ENCODE results near the gene UBE4B.
"Not testable (repeated sequence)": the region's sequence is repeated elsewhere in the genome, so short reads cannot be mapped to it uniquely, and the experiment has no call there.

The UBE4B gene

GRCh38 chr1:10073371-10073770, 40.6 kb downstream of the UBE4B start:
- not testable (repeated sequence) for DNase-seq (ENCODE audit: low spot score)

GRCh38 chr1:10074059-10074851, 41.5 kb downstream of the UBE4B start:
- DNase-seq (ENCODE audit: low spot score): peak; percentile 84

- DNase-seq (ENCODE audit: low spot score): no peak
These were observed 42.3 kb downstream of the UBE4B start for GRCh38 chr1:10074852-10075730.

- DNase-seq (ENCODE audit: low spot score): no peak
These were observed 43.0 kb downstream of the UBE4B start for GRCh38 chr1:10075732-10076131.

- no peak for DNase-seq (ENCODE audit: low spot score)
These were observed 45.7 kb downstream of the UBE4B start for GRCh38 chr1:10078494-10078893.

GRCh38 chr1:10080523-10080922, 47.8 kb downstream of the UBE4B start:
- DNase-seq (ENCODE audit: low spot score): no peak

- no peak for DNase-seq (ENCODE audit: low spot score)
These were observed 50.2 kb downstream of the UBE4B start for GRCh38 chr1:10082785-10083479.

- DNase-seq (ENCODE audit: low spot score): no peak
These were observed 51.3 kb downstream of the UBE4B start for GRCh38 chr1:10084045-10084444.

GRCh38 chr1:10085076-10085475, 52.3 kb downstream of the UBE4B start:
- no peak for DNase-seq (ENCODE audit: low spot score)

- DNase-seq (ENCODE audit: low spot score): no peak
These were observed 54.5 kb downstream of the UBE4B start for GRCh38 chr1:10087210-10087609.

- DNase-seq (ENCODE audit: low spot score): no peak
These were observed 69.2 kb downstream of the UBE4B start for GRCh38 chr1:10101929-10102328.

GRCh38 chr1:10103193-10103592, 70.4 kb downstream of the UBE4B start:
- no peak for DNase-seq (ENCODE audit: low spot score)

GRCh38 chr1:10104834-10105233, 72.1 kb downstream of the UBE4B start:
- DNase-seq (ENCODE audit: low spot score): no peak

- DNase-seq (ENCODE audit: low spot score): no peak
These were observed 72.7 kb downstream of the UBE4B start for GRCh38 chr1:10105484-10105883.

- no peak for DNase-seq (ENCODE audit: low spot score)
These were observed 73.5 kb downstream of the UBE4B start for GRCh38 chr1:10106241-10106640.

GRCh38 chr1:10106756-10107475, 74.2 kb downstream of the UBE4B start:
- no peak for DNase-seq (ENCODE audit: low spot score)

GRCh38 chr1:10107476-10107847, 74.7 kb downstream of the UBE4B start:
- not testable (repeated sequence) for DNase-seq (ENCODE audit: low spot score)

- DNase-seq (ENCODE audit: low spot score): no peak
These were observed 75.4 kb downstream of the UBE4B start for GRCh38 chr1:10108134-10108663.

GRCh38 chr1:10108948-10109708, 76.4 kb downstream of the UBE4B start:
- no peak for DNase-seq (ENCODE audit: low spot score)

GRCh38 chr1:10113501-10113900, 80.7 kb downstream of the UBE4B start:
- no peak for DNase-seq (ENCODE audit: low spot score)

GRCh38 chr1:10114746-10115145, 82.0 kb downstream of the UBE4B start:
- no peak for DNase-seq (ENCODE audit: low spot score)

Measured in activated CD4-positive, alpha-beta T cell treated with anti-CD3 and anti-CD28 coated beads, Interleukin-2, Interleukin-4, amounts not matched to agents 100 ng/mL and 50 ng/mL, durations not matched to agents 16 hours and 8 hours (primary cell).